Stimulated activated CD4-positive, alpha-beta T cell treated with anti-CD3 and anti-CD28 coated beads, Interleukin-2, amount 100 ng/mL, for 24 hours (primary cell): ENCODE measurements around the gene HSPA1A.
"Not testable (repeated sequence)": the region's sequence is repeated elsewhere in the genome, so short reads cannot be mapped to it uniquely, and the experiment has no call there.

ENCODE experiments used
- DNase-seq, 2 donors: peaks; one replicate each; pipeline ENCODE4 v3.0.0-alpha.2; 2020

Gene HSPA1A

DNA sequence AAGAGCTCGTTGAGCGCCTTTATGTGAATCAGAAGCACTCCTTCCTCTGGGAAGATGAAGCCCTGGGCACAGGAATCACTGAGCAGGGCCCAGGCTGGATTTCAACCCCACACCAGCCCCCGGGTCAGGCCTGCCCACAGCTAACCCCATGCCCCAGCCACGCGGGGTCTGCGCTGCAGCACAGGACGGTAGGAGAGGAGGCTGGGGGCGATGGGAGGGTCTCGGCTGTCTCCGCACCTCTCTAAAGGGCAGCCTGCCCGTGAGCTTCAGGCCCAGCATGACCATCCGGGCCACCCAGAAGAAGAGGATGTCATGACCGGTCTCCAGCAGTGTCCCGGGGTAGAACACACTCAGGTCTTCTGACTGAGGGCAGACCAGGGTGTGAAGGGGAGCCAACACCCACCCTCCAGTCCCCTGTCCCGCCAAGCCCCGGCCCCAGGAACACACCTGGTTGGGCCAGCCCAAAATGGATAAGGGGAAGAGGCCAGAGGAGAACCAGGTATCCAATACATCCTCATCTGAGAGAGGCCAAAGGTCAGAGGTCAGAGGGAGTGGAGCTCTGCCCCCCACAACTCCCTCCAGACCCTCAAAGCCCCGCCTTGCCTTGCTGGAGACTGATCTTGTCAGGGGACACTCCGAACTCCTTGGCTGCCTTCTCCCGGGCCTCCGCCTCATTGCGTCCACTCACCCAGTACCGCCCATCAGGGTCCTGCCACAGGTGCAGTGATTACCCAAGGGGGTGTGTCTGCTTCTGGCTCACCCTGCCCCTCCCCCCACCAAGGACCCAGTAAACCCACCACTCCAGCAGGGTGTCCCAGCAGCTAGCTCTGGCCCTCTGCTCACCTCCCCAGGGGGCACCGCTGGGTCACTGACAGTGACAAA is 33.9 kb upstream of the HSPA1A start:
- DNase-seq, result no peak

- DNase-seq, result no peak
Measured at GRCh38 chr6:31782126-31782855, 33.1 kb upstream of the HSPA1A start.

DNA sequence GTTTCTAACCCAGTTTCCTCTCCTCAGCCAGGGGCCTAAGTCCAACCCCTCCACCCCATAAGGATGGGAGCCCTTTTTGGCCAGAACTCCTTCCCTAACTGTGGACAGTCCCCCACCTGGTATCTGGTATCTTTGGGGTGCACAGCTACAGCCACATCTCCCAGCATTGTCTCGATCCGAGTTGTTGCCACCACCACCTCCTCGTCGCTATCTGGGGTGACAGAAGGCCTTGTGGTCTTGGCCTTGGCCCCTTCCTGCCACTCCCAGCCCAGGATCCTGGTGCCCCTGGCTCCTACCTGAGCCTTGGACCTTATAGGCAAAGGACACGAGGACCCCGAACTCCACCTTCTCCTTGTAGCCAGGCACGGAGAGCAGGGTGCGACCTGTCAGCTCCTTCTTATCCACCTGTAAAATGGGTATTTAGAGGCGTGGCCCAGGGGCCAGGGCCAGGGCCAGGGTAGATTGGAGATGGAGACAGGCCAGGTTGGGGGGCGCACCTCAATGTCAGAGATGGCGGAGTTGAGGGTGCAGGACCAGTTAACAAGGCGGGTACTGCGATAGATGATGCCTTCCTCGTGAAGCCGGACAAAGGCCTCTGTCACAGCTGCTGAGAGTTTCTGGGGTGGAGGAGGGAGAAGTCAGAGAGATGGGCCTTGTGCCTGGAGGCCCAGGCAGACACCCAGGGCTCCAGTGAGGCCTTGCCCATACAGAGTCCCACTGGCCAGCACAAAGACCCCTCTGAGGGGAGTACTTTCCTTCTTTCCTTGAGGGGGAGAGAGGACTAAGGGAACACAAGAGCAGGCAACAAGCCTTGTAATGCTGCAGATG is 31.0 kb upstream of the HSPA1A start:
- DNase-seq, result no peak

DNA sequence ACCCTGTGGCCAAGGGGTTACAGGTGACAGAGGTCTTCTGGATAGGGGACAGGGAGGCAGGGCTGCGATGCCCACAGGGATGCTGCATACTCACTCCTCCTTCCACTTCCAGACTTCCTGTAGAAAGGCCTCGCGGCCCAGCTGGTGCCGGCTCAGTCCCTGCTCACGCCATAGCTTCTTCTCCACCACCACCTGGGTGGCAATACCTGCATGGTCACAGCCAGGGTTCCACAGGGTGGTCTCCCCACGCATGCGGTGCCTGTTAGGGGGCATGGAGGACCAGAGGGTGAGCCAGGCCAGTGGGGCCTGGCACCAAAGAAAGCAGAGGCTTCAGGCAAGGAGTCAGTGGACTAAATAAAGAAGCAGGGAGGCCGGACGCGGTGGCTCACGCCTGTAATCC is 29.9 kb upstream of the HSPA1A start:
- DNase-seq, result no peak

- DNase-seq, result peak; percentile 55 to 57
Measured at GRCh38 chr6:31791324-31792089, 23.8 kb upstream of the HSPA1A start.

- no peak for DNase-seq
Measured at GRCh38 chr6:31792090-31792374, 23.3 kb upstream of the HSPA1A start.

DNA sequence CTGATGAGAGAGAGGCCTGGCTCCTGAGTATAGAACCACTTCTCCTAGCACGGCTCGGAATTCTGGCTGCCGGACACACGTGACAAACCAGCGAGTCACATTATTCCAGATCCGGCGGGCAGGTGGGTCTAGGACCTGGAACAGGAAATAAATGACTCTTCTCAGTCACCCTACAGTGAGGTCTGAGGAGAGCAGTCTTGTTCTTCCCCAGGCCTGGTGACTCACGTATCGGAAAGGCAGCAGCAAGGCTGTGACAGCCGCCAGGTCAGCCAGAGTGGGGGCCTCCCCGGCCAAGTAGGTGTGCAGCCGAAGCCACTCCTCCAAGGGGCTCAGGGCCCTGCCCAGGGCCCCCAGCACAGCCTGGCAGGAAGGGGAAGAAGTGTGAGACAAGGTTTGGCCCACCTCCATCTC is 22.6 kb upstream of the HSPA1A start:
- no peak for DNase-seq

DNA sequence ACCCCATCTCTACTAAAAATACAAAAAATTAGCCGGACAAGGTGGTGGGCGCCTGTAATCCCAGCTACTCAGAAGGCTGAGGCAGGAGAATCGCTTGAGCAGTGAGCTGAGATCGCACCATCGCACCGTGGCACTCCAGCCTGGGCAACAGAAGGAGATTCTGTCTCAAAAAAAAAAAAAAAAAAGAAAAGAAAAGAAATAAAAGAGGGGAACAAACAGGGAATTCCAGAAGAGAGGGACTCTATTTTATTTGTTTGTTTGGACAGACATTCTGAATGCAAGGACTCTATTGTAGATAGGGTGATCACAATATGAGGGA is 21.5 kb upstream of the HSPA1A start:
- DNase-seq, result not testable (repeated sequence)

DNA sequence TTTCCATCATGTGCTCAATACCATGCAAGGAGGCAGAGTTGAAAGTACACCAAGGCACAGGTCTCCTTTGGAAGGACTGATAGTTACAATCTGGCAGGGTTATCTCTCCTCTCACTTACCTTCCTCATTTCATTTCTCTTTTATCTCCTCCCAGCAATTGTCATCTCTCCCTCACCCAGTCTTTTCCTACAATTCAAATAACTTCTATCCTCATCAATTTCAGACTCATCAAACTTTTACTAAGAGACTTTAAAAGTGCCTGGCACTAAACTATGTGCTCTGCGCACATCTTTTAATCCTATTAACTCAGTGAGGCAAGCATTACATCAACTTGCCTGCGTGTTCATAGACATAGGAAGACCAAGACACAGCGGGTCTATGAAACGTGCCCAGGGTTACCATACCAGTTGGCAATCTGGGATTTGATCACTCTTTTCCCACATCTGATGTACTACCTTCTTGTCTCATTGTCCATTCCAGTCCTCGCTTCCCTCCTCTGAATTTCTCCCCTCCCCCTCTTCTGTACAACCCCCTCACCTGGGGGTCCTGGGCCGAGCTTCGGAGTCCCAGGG is 21.0 kb upstream of the HSPA1A start:
- DNase-seq, result no peak

GRCh38 chr6:31794866-31795615 is 20.3 kb upstream of the HSPA1A start:
- DNase-seq, result peak in 1 of 2 donors; percentile 27

GRCh38 chr6:31795616-31796298 is 19.6 kb upstream of the HSPA1A start, which contains the start of gene VARS1:
TSS of gene VARS1 (minus strand) at chr6:31795752. CDS start at chr6:31795217, 535 bp downstream.
- DNase-seq, result peak; percentile 86 to 88

- no peak for DNase-seq
Measured at GRCh38 chr6:31796993-31797385, 18.4 kb upstream of the HSPA1A start.

DNA sequence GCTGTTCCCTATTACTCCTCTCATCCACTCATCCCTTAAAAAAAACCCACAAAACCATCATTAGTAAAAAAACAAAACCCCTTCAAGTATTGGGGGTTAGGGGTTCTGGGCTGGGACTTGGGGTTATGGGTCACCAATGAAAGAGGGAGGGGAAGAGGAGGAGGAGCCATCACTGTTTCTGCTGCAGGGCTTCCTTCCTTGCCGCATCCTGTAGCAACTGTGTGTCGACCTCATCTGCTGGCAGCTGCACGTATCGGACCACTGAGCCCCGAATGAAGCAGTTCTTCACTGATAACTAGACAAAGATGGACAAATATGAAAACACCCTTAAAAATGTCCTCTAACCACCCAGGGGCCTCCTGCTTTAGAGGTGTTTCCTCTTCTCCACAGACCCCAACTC is 17.8 kb upstream of the HSPA1A start:
- no peak for DNase-seq

GRCh38 chr6:31799781-31800180 is 15.6 kb upstream of the HSPA1A start:
- no peak for DNase-seq

DNA sequence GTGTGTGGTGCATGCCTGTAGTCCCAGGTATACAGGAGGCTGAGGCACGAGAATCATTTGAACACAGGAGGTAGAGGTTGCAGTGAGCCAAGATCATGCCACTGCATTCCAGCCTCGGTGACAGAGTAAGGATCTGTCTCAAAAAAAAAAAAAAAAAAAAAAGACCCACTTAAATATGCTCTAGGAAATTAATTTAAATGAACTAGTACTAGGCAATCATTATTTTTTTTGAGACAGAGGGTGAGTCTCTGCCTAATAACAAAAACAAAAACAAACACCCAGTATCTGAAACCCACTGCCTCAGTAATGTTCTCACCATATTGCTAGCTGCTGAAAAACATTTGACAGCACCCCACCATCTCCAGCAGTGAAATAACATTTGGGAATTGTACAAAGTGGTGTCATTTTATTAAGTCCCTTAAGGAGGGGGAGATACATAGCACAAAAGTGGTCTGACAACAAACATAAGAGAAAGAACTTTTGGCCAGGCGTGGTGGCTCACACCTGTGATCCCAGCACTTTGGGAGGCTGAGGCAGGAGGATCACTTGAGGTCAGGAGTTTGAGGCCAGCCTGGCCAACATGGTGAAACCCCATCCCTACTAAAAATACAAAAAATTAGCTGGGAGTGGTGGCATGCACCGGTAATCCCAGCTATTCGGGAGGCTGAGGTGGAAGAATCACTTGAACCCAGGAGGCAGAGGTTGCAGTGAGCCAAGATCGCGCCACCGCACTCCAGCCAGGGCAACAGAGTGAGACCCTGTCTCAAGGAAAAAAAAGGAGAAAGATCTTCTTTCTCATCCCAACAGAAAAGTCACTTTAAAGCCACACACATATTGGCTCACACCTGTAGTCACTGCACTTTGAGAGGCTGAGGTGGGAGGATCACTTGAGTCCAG is 14.1 kb upstream of the HSPA1A start:
- not testable (repeated sequence) for DNase-seq

DNA sequence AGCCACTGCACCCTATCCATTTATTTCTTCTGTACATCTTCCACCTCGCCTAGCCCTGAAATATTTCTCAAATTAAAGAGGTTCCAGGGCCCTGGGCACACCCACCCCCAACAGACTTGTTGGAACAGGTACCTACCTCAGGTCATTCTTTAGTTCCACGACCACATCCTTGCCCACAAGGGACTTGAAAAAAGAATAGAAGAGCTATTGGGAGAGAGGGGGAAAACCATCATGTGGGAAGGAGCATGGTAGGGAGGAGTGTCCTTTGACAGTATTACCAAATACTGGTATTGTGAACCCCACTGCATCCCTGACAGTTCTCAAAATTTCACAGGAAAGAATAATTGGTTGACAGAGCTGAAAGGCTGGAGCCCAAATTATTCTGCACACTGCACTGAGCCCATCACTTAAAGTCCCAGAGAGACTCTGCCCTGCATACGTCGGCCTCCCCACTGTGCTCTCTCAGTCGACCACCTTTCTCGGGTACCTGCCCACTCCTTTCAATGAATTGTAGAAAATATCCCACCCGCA is 9.3 kb upstream of the HSPA1A start:
- DNase-seq, result no peak

DNA sequence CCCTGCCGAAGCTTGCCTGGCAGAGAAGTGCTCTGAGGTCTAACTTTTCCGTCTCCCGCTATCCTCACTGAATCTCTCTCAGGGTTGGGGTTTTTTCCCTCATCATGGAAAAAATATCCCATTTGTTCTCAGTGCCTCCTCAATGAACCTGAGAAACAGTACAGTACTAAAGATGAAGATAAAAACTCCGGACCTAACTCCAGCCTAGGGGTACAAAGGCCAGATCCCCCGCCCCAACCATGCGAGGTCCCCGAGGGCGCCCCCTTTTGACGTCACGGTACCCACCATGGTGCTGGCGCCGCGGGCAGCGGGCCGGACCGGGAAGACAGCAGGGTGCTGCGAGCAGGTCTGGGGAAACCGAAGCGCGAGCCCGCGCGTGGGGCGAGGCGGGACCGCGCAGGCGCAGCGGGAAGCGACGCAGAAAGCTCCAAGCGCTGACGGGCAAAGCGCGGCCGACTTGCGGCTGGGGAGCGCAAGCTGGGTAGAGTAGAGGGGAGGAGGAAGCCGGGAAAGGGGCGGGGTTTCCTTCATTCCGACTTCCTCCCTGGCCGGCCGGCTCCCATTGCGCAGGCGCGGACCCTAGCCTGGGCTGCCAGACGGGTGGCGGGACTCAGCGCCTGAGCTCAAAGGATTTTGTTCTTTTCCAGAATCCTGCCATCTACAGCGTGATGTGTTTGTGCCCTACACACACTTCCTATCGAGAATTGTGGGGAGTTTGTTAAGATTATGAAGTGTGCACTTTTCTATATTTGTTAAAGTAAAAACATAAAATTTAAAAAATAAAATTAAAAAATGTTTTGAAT is 8.7 kb upstream of the HSPA1A start, which contains the start of gene LSM2:
TSS of gene LSM2 (minus strand) at position 497 of the 803 bp plus-strand sequence. CDS start at position 288, 209 bp downstream.
- peak; percentile 97 to 98 for DNase-seq

GRCh38 chr6:31808599-31808998 is 6.7 kb upstream of the HSPA1A start:
- DNase-seq, result not testable (repeated sequence)

DNA sequence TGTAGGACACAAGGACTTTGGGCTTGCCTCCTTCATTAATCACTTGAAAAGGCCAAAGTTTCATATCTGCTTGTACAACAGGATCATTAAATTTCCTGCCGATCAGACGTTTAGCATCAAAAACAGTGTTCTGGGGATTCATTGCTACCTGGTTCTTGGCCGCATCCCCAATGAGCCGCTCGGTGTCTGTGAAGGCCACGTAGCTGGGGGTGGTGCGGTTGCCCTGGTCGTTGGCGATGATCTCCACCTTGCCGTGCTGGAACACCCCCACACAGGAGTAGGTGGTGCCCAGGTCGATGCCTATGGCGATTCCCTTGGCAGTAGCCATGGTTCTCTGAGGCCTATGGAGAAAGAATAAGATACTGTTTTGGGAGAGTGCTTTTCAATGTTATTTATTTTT is 3.7 kb upstream of the HSPA1A start:
- DNase-seq, result no peak
